ENCODE results near the gene LAIR1.

DNA sequence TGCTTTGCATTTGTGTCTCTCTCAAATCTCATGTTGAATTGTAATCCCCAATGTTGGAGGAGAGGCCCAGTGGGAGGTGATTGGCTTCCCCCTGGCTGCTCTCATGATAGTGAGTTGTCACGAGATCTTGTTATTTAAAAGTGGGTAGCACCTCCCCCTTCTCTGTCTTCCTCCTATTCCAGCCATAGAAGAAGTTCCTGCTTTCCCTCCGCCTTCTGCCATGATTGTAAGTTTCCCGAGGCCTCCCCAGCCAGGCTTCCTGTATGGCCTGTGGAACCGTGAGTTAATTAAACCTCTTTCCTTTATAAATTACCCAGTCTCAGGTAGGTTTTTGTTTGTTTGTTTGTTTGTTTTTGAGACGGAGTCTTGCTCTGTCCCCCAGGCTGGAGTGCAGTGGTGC is 29.6 kb downstream of the LAIR1 start:
- TF ChIP-seq POLR2AphosphoS5 (IDR thresholded peaks at IDR 0.05; ENCODE audit: low read depth, low read length) (no peak), POLR2A (IDR thresholded peaks at IDR 0.05; ENCODE audit: low read depth, low read length) (no peak)

Measured in GM12891 (cell line).